SK-N-SH (cell line): ENCODE data around the gene FBXW5.

Source experiments
- CTCF ChIP-seq: fragments of 200-600 bp; sonication (generic); IDR thresholded peaks from 2 replicates; pipeline ENCODE4 v1.6.1; 2017; ENCODE audit warnings: antibody characterized with exemption, mild to moderate bottlenecking, moderate library complexity
- EZH2phosphoT487 ChIP-seq: fragments of 200-600 bp; sonication (generic); IDR thresholded peaks from 2 replicates; pipeline ENCODE4 v1.6.1; 2017; ENCODE audit warnings: low read depth, mixed run types, mild to moderate bottlenecking, antibody characterized with exemption, moderate library complexity, borderline replicate concordance
- FOXJ3 ChIP-seq: sonication (generic); formaldehyde crosslinking; IDR thresholded peaks from 2 replicates; pipeline ENCODE4 v1.5.1; 2020; ENCODE audit warnings: mild to moderate bottlenecking, missing genetic modification reagents
- FOXM1 ChIP-seq: IDR thresholded peaks from 2 replicates; pipeline ENCODE4 v1.4.0; 2012; ENCODE audit warnings: low read depth, mild to moderate bottlenecking
- RAD21 ChIP-seq: IDR thresholded peaks from 2 replicates; pipeline ENCODE4 v1.6.1; 2012; ENCODE audit warnings: mild to moderate bottlenecking, low read length
- SIN3A ChIP-seq: IDR thresholded peaks from 2 replicates; pipeline ENCODE4 v1.6.1; 2012; ENCODE audit warnings: low read depth, mild to moderate bottlenecking, low read length, moderate library complexity, borderline replicate concordance

- TF ChIP-seq EZH2phosphoT487, result no peak
- TF ChIP-seq CTCF, result no peak
- no peak for TF ChIP-seq FOXJ3 (CRISPR knock-in tag)
- no peak for TF ChIP-seq SIN3A
- no peak for TF ChIP-seq FOXM1
- TF ChIP-seq RAD21, result no peak
These were observed 44.0 kb downstream of the FBXW5 start for GRCh38 chr9:136900556-136900955.
